ENCODE data around the gene ADTRP.
A peak's percentile ranks its signal among the peaks of the same experiment; 100 is the strongest.

ADTRP gene

DNA sequence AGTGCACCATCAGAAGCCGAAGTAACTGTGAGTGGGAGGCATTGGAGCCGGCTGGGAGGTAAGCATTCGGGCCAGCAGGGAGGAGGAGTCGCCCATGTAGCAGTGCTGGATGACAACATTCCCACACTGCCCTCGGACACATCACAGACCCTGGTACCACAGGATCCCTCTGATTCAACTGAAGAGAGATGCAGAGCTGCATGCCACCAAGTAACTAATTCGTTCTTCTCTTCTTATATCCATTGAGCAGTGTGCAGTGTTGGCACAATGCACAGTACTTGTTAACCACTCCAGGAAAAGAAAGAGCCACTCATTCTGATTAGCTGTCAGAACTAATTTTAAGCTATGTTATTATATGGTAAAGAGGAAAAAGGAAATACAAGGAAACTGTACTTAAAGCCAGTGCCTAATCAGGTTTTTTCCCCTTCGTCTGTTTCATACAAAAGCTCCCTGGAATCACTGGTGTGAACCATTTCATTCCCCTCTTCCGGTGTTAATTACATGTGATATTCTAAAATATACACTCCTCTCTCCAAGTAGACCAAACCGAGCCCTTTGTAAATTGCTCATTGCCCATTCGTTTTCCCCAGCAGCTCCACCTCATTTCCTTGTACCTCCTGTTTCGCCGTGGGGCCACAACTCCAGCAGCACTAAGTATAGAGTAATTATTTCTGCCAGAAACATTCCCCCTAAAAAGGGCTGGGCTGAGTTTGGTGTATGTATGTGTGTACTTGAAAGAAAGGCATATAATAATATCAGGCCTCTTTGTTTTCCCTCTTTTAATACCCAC lies 32.4 kb upstream of the ADTRP start:
- peak; percentile 64 for ATAC-seq
- TF ChIP-seq ZFP3 (CRISPR knock-in tag; IDR thresholded peaks at IDR 0.05) (no peak), ZC3H10 (CRISPR knock-in tag; IDR thresholded peaks at IDR 0.05) (no peak), ESRRG (CRISPR knock-in tag; IDR thresholded peaks at IDR 0.05) (no peak), GLIS3 (CRISPR knock-in tag; IDR thresholded peaks at IDR 0.05) (no peak), ISL1 (CRISPR knock-in tag; IDR thresholded peaks at IDR 0.05) (no peak), RARB (CRISPR knock-in tag; IDR thresholded peaks at IDR 0.05) (no peak)
- TF ChIP-seq, protein P1, sequence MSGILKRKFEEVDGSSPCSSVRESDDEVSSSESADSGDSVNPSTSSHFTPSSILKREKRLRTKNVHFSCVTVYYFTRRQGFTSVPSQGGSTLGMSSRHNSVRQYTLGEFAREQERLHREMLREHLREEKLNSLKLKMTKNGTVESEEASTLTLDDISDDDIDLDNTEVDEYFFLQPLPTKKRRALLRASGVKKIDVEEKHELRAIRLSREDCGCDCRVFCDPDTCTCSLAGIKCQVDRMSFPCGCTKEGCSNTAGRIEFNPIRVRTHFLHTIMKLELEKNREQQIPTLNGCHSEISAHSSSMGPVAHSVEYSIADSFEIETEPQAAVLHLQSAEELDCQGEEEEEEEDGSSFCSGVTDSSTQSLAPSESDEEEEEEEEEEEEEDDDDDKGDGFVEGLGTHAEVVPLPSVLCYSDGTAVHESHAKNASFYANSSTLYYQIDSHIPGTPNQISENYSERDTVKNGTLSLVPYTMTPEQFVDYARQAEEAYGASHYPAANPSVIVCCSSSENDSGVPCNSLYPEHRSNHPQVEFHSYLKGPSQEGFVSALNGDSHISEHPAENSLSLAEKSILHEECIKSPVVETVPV (CRISPR knock-in tag; IDR thresholded peaks at IDR 0.05) = no peak

- TF ChIP-seq ZNF565 (CRISPR knock-in tag; conservative IDR thresholded peaks at IDR 0.05; ENCODE audit: low read depth) = no peak
- no peak for TF ChIP-seq ZNF8 (CRISPR knock-in tag; IDR thresholded peaks at IDR 0.05)
- TF ChIP-seq PATZ1 (CRISPR knock-in tag; IDR thresholded peaks at IDR 0.05; ENCODE audit: borderline replicate concordance) = no peak
- no peak for TF ChIP-seq ZNF70 (CRISPR knock-in tag; IDR thresholded peaks at IDR 0.05)
Observed at GRCh38 chr6:11810039-11810541, 31.5 kb upstream of the ADTRP start.

DNA sequence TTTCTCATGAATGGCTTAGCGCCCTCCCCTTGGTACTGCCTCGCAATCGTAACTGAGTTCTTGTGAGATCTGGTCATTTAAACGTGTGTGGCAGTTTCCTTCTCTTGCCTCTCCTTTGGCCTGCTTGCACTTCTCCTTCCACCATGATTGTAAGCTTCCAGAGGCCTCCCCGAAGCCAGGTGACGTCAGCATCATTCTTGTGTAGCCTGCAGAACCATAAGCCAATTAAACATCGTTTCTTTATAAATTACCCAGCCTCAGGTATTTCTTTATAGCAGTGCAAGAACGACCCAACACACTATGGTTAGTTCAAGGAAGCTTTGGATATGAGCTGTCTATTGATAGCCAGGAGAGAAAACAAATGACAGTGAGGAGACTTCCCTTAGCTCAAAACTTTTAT lies 29.5 kb upstream of the ADTRP start:
- no peak for ATAC-seq
- no peak for TF ChIP-seq ARNTL (CRISPR knock-in tag; IDR thresholded peaks at IDR 0.05; ENCODE audit: borderline replicate concordance, low read depth)

More at GRCh38 chr6:11810039-11810541, 31.5 kb upstream of the ADTRP start:
- ATAC-seq = peak; percentile 84

GRCh38 chr6:11806561-11807317 lies 28.1 kb upstream of the ADTRP start:
- TF ChIP-seq ZC3H10 (CRISPR knock-in tag; IDR thresholded peaks at IDR 0.05) (no peak), PATZ1 (CRISPR knock-in tag; IDR thresholded peaks at IDR 0.05; ENCODE audit: borderline replicate concordance) (no peak), ZFP30 (CRISPR knock-in tag; IDR thresholded peaks at IDR 0.05) (no peak), ISL1 (CRISPR knock-in tag; IDR thresholded peaks at IDR 0.05) (no peak), BACH2 (CRISPR knock-in tag; IDR thresholded peaks at IDR 0.05; ENCODE audit: borderline replicate concordance) (no peak), ZNF70 (CRISPR knock-in tag; IDR thresholded peaks at IDR 0.05) (no peak), OSR1 (CRISPR knock-in tag; IDR thresholded peaks at IDR 0.05) (no peak), GLIS3 (CRISPR knock-in tag; IDR thresholded peaks at IDR 0.05) (no peak), ZNF8 (CRISPR knock-in tag; IDR thresholded peaks at IDR 0.05) (no peak), CSDC2 (CRISPR knock-in tag; IDR thresholded peaks at IDR 0.05) (no peak), ARNTL (CRISPR knock-in tag; IDR thresholded peaks at IDR 0.05; ENCODE audit: borderline replicate concordance, low read depth) (no peak), PPARA (CRISPR knock-in tag; IDR thresholded peaks at IDR 0.05; ENCODE audit: borderline replicate concordance) (no peak), TSHZ2 (CRISPR knock-in tag; IDR thresholded peaks at IDR 0.05) (no peak)
- TF ChIP-seq, protein P2, sequence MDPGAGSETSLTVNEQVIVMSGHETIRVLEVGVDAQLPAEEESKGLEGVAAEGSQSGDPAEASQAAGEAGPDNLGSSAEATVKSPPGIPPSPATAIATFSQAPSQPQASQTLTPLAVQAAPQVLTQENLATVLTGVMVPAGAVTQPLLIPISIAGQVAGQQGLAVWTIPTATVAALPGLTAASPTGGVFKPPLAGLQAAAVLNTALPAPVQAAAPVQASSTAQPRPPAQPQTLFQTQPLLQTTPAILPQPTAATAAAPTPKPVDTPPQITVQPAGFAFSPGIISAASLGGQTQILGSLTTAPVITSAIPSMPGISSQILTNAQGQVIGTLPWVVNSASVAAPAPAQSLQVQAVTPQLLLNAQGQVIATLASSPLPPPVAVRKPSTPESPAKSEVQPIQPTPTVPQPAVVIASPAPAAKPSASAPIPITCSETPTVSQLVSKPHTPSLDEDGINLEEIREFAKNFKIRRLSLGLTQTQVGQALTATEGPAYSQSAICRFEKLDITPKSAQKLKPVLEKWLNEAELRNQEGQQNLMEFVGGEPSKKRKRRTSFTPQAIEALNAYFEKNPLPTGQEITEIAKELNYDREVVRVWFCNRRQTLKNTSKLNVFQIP (CRISPR knock-in tag; IDR thresholded peaks at IDR 0.05; ENCODE audit: borderline replicate concordance, low read depth) = no peak
- TF ChIP-seq, protein P3, sequence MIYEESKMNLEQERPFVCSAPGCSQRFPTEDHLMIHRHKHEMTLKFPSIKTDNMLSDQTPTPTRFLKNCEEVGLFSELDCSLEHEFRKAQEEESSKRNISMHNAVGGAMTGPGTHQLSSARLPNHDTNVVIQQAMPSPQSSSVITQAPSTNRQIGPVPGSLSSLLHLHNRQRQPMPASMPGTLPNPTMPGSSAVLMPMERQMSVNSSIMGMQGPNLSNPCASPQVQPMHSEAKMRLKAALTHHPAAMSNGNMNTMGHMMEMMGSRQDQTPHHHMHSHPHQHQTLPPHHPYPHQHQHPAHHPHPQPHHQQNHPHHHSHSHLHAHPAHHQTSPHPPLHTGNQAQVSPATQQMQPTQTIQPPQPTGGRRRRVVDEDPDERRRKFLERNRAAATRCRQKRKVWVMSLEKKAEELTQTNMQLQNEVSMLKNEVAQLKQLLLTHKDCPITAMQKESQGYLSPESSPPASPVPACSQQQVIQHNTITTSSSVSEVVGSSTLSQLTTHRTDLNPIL (CRISPR knock-in tag; IDR thresholded peaks at IDR 0.05; ENCODE audit: low read depth) = no peak
- ATAC-seq = no peak

All from SK-N-SH treated with all-trans-retinoic acid at 6 μM for 48 hours (cell line).